Spleen (tissue), 11 donors: ENCODE results near the gene IFNA1. TPM values are rescaled to one million over a fixed set of nuclear protein-coding genes. Genes with fewer than 3 reads are reported as not detected.

Experiments
- DNase-seq: peaks from one replicate; pipeline ENCODE4 v3.0.0-alpha.2; 2020
- H3K27ac ChIP-seq, 8 donors: fragments of 200-600 bp; sonication (generic) in 7 of 8; 1 replicate in 4 of 8; 2 replicates in 4 of 8; pipeline versions ENCODE4 v1.5.0 to v1.8.0; 2016 to 2021; ENCODE audit warnings: inconsistent platforms in 4 of 8, mild to moderate bottlenecking in 4 of 8, moderate library complexity in 1 of 8
- H3K27me3 ChIP-seq, 7 donors: fragments of 200-600 bp; sonication (generic) in 6 of 7; replicated peaks in 1 of 7; 1 replicate in 4 of 7; 2 replicates in 3 of 7; pipeline versions ENCODE4 v1.5.0 to v1.8.0; 2016 to 2021; ENCODE audit warnings: inconsistent platforms in 3 of 7, mild to moderate bottlenecking in 1 of 7
- H3K36me3 ChIP-seq, 6 donors: fragments of 200-600 bp; sonication (generic) in 5 of 6; 1 replicate in 4 of 6; 2 replicates in 2 of 6; pipeline versions ENCODE4 v1.5.0 to v1.8.0; 2016 to 2021; ENCODE audit warnings: inconsistent platforms in 2 of 6
- H3K4me1 ChIP-seq, 6 donors: fragments of 200-600 bp; sonication (generic) in 5 of 6; 1 replicate in 3 of 6; 2 replicates in 3 of 6; pipeline versions ENCODE4 v1.5.0 to v1.8.0; 2016 to 2021; ENCODE audit warnings: inconsistent platforms in 3 of 6
- H3K4me3 ChIP-seq, 8 donors: fragments of 200-600 bp; sonication (generic) in 7 of 8; 1 replicate in 4 of 8; 2 replicates in 4 of 8; pipeline versions ENCODE4 v1.5.0 to v1.8.0; 2016 to 2021; ENCODE audit warnings: inconsistent platforms in 4 of 8, mild to moderate bottlenecking in 4 of 8, moderate library complexity in 2 of 8
- H3K9me3 ChIP-seq, 8 donors: fragments of 200-600 bp; sonication (generic) in 7 of 8; 1 replicate in 4 of 8; 2 replicates in 4 of 8; pipeline versions ENCODE4 v1.5.0 to v1.8.0; 2016 to 2021; ENCODE audit warnings: inconsistent platforms in 4 of 8
- POLR2A ChIP-seq, 3 donors: fragments of 450-650 bp; IDR thresholded peaks; one replicate each; pipeline ENCODE4 v1.5.1; 2017; ENCODE audit warnings: antibody characterized with exemption in 3 of 3, mild to moderate bottlenecking in 1 of 3
- POLR2AphosphoS5 ChIP-seq, 3 donors: sonication (generic); formaldehyde crosslinking; IDR thresholded peaks; one replicate each; pipeline ENCODE4 v1.5.1; 2017; ENCODE audit warnings: antibody characterized with exemption in 3 of 3
- WGBS, 5 donors: extraction: QIAGEN DNeasy Blood & Tissue Kit in 3 of 5; methylation state at CpG; one replicate each; pipeline versions ENCODE4 v1.1.5 to v1.1.7; 2013 to 2018; 5-methylcytosine and 5-hydroxymethylcytosine counted together
- intact Hi-C: fragments of 100-400 bp; cut with DNase I; formaldehyde crosslinking; loops from one replicate; pipeline ENCODE4 v1.15.0; 2023; ENCODE audit warnings: low total_unique reads
- polyA plus RNA-seq, 3 donors: library from polyadenylated mRNA; stranded (reverse); fragments of 200-250 nt; gene quantifications; one replicate each; pipeline ENCODE4 v1.2.1, GENCODE V29; 2013
- total RNA-seq, 7 donors: library from RNA; depleted of rRNA in 3 of 7; stranded (reverse); fragments of >200 nt in 3 of 7; fragmentation: NEBNext Ultra II Directional in 4 of 7; extraction: Animal tissue kit (Norgen Biotek cat#: 25700) in 4 of 7; gene quantifications; one replicate each; pipeline versions ENCODE4 v1.1.0 to v1.2.1, GENCODE V29; 2016 to 2021
- TF ChIP-seq, protein P1 (sequence below), 11 experiments: fragments of 200-600 bp in 7 of 11; fragments of 450-650 bp in 4 of 11; sonication (generic) in 4 of 11; IDR thresholded peaks in 8 of 11; conservative IDR thresholded peaks in 3 of 11; 1 replicate in 7 of 11; 2 replicates in 4 of 11; pipeline versions ENCODE4 v1.4.0 to v1.8.0; 2016 to 2021; ENCODE audit warnings: antibody characterized with exemption in 11 of 11, inconsistent platforms in 4 of 11, mild to moderate bottlenecking in 1 of 11
- donor health status: healthy with polysubstance abuse.
- donor health status: DM: no; HTN: no; CAD: no; lungs with moderate emphysema.
- donor health status: DM: no; HTN: no; CAD: no.
- donor health status: Bipolar disorder and iron deficiency.
- donor health status: healthy.
- donor health status: DM: no; HTN: no; CAD: no.
- donor health status: DM: yes; HTN: yes; CAD: no.

IFNA1 gene
- total and polyA plus RNA-seq, 10 donors, result not detected

DNA sequence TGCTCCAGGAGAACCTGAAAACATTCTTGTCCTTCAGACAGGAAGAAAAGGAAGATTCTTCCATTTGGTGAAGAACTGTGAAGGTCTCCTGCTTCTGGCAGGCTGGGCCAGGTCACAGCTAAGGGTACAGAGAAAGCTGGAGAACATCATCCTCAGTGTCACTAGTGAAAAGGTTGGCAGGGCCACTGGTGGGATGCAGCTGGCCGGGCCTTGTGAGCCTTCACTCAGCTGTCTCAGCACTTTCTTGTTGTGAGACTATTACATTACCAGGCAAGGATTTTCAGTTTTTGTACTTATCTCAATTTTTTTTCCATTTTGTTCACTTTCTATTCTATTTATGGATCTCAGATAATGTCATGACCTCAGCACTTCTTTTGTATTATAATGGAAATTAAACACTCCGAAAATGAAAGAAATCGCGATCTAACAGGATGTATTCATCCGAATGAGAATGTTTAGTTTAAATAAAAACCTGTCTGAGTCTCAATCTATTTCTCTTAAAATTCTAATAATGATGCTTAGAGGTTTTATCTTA lies 41.2 kb upstream of the IFNA1 start:
- H3K36me3 ChIP-seq, result no peaks in the 10 kb centered on the region
- no peak overlapping the region for H3K4me3 ChIP-seq
- 54 to 74% (median 67%) methylated on average over 5 of the region's 5 CpGs for WGBS, 5 donors

GRCh38 chr9:21399956-21400355 lies 40.3 kb upstream of the IFNA1 start:
- no peaks in the 10 kb centered on the region for H3K36me3 ChIP-seq
- peaks cover 0 to 87% (median 28%) of the 10 kb centered on the region in 7 donors for H3K27me3 ChIP-seq
- no peak for TF ChIP-seq POLR2A (IDR thresholded peaks at IDR 0.05)
- TF ChIP-seq, protein P1, sequence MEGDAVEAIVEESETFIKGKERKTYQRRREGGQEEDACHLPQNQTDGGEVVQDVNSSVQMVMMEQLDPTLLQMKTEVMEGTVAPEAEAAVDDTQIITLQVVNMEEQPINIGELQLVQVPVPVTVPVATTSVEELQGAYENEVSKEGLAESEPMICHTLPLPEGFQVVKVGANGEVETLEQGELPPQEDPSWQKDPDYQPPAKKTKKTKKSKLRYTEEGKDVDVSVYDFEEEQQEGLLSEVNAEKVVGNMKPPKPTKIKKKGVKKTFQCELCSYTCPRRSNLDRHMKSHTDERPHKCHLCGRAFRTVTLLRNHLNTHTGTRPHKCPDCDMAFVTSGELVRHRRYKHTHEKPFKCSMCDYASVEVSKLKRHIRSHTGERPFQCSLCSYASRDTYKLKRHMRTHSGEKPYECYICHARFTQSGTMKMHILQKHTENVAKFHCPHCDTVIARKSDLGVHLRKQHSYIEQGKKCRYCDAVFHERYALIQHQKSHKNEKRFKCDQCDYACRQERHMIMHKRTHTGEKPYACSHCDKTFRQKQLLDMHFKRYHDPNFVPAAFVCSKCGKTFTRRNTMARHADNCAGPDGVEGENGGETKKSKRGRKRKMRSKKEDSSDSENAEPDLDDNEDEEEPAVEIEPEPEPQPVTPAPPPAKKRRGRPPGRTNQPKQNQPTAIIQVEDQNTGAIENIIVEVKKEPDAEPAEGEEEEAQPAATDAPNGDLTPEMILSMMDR (IDR thresholded peaks at IDR 0.05 in 8 of 11, conservative IDR thresholded peaks at IDR 0.05 in 3 of 11), result no peak
- peak in 1 of 3 donors; percentile 9 for TF ChIP-seq POLR2AphosphoS5 (IDR thresholded peaks at IDR 0.05)
- intact Hi-C loops, result loop anchor here (5.0 kb wide), 1 partner anchor 73 kb away; no protein-coding TSS in a partner anchor
- H3K9me3 ChIP-seq, result no peaks in the 10 kb centered on the region
- H3K4me1 ChIP-seq, result peaks cover 8 to 47% (median 25%) of the 10 kb centered on the region in 6 donors
- peak overlapping the region in 2 of 8 donors; percentile 15 to 40 for H3K27ac ChIP-seq
- WGBS, 5 donors, result 14 to 26% (median 20%) methylated on average over 3 of the region's 3 CpGs
- no peak for DNase-seq
- no peak overlapping the region for H3K4me3 ChIP-seq

More for the DNA sequence above, 41.2 kb upstream of the IFNA1 start:
- Histone ChIP-seq H3K27ac (peak overlapping the region in 5 of 8 donors; percentile 6 to 61 (median 46)), H3K9me3 (no peaks in the 10 kb centered on the region), H3K4me1 (peaks cover 8 to 47% (median 25%) of the 10 kb centered on the region in 6 donors), H3K27me3 (peaks cover 0 to 90% (median 29%) of the 10 kb centered on the region in 7 donors)
- no peak for DNase-seq
- intact Hi-C loops, result loop anchor here (5.0 kb wide), 1 partner anchor 72 kb away; no protein-coding TSS in a partner anchor
- no peak for TF ChIP-seq POLR2A (IDR thresholded peaks at IDR 0.05)
- peak in 2 of 3 donors; percentile 38 to 49 for TF ChIP-seq POLR2AphosphoS5 (IDR thresholded peaks at IDR 0.05)
- TF ChIP-seq, protein P1 (IDR thresholded peaks at IDR 0.05 in 8 of 11, conservative IDR thresholded peaks at IDR 0.05 in 3 of 11), result no peak

GRCh38 chr9:21402386-21403251 lies 37.6 kb upstream of the IFNA1 start:
- peaks cover 8 to 34% (median 15%) of the 10 kb centered on the region in 6 donors for H3K4me1 ChIP-seq
- H3K4me3 ChIP-seq, result peak overlapping the region in 7 of 8 donors; percentile 10 to 60 (median 25)
- intact Hi-C loops, result no loop called here
- WGBS, 5 donors, result 4 to 8% (median 4%) methylated on average over 51 to 53 of the region's 53 CpGs
- no peaks in the 10 kb centered on the region for H3K36me3 ChIP-seq
- H3K9me3 ChIP-seq, result no peaks in the 10 kb centered on the region
- peak; percentile 76 for DNase-seq
- H3K27me3 ChIP-seq, result peaks cover 0 to 61% (median 23%) of the 10 kb centered on the region in 7 donors
- peak overlapping the region in 5 of 8 donors; percentile 7 to 52 (median 40) for H3K27ac ChIP-seq
- TF ChIP-seq POLR2A (IDR thresholded peaks at IDR 0.05) (no peak), POLR2AphosphoS5 (IDR thresholded peaks at IDR 0.05) (no peak)
- TF ChIP-seq, protein P1 (IDR thresholded peaks at IDR 0.05 in 8 of 11, conservative IDR thresholded peaks at IDR 0.05 in 3 of 11), result no peak

- 64 to 77% (median 68%) methylated on average over 3 of the region's 3 CpGs for WGBS, 5 donors
Observed at GRCh38 chr9:21404146-21404545, 36.1 kb upstream of the IFNA1 start.

More at GRCh38 chr9:21404146-21404545, 36.1 kb upstream of the IFNA1 start:
- TF ChIP-seq POLR2A (IDR thresholded peaks at IDR 0.05), result no peak
- TF ChIP-seq POLR2AphosphoS5 (IDR thresholded peaks at IDR 0.05), result no peak
- TF ChIP-seq, protein P1 (IDR thresholded peaks at IDR 0.05 in 8 of 11, conservative IDR thresholded peaks at IDR 0.05 in 3 of 11), result no peak
- DNase-seq, result no peak
- Histone ChIP-seq H3K4me3 (no peak overlapping the region), H3K4me1 (peaks cover 8 to 25% (median 15%) of the 10 kb centered on the region in 6 donors), H3K36me3 (no peaks in the 10 kb centered on the region), H3K27ac (no peak overlapping the region), H3K27me3 (peaks cover 0 to 47% (median 23%) of the 10 kb centered on the region in 7 donors), H3K9me3 (no peaks in the 10 kb centered on the region)
- intact Hi-C loops, result no loop called here
